HepG2 (cell line): ENCODE measurements around the gene SEMA4B. TPM values are rescaled to one million over a fixed set of nuclear protein-coding genes. Genes with fewer than 3 reads are reported as not detected.

Experiments used
- ATM ChIP-seq: fragments of 450-650 bp; IDR thresholded peaks from 2 replicates; pipeline ENCODE4 v1.7.1; 2017; ENCODE audit warnings: mild to moderate bottlenecking, borderline replicate concordance
- DPF2 ChIP-seq: sonication (generic); formaldehyde crosslinking; IDR thresholded peaks from 2 replicates; pipeline ENCODE4 v1.4.0; 2020; ENCODE audit warnings: mild to moderate bottlenecking, low read depth, missing genetic modification reagents, borderline replicate concordance
- GABPB1 ChIP-seq: IDR thresholded peaks from 2 replicates; pipeline ENCODE4 v1.6.1; 2016; ENCODE audit warnings: mild to moderate bottlenecking, missing genetic modification reagents, moderate library complexity, missing compliant biosample characterization
- GATAD2A ChIP-seq: IDR thresholded peaks from 2 replicates; pipeline ENCODE4 v1.6.1; 2016
- ISL2 ChIP-seq: sonication (generic); formaldehyde crosslinking; IDR thresholded peaks from 2 replicates; pipeline ENCODE4 v1.5.0; 2020; ENCODE audit warnings: missing genetic modification reagents
- MXD3 ChIP-seq: IDR thresholded peaks from 2 replicates; pipeline ENCODE4 v1.6.1; 2016; ENCODE audit warnings: mild to moderate bottlenecking, missing biosample characterization, missing genetic modification reagents
- MYC ChIP-seq: sonication (generic); formaldehyde crosslinking; IDR thresholded peaks from 2 replicates; pipeline ENCODE4 v1.9.0; 2021; ENCODE audit warnings: missing genetic modification reagents, borderline replicate concordance
- RXRA ChIP-seq: sonication (generic); formaldehyde crosslinking; IDR thresholded peaks from 2 replicates; pipeline ENCODE4 v1.5.1; 2020; ENCODE audit warnings: missing genetic modification reagents
- SIX4 ChIP-seq: sonication (generic); formaldehyde crosslinking; IDR thresholded peaks from 2 replicates; pipeline ENCODE4 v1.4.0; 2020; ENCODE audit warnings: missing genetic modification reagents
- TMF1 ChIP-seq: sonication (generic); formaldehyde crosslinking; IDR thresholded peaks from 2 replicates; pipeline ENCODE4 v1.8.1; 2022; ENCODE audit warnings: low read depth, missing genetic modification reagents
- TSC22D2 ChIP-seq: sonication (generic); formaldehyde crosslinking; IDR thresholded peaks from 2 replicates; pipeline ENCODE4 v1.5.1; 2020; ENCODE audit warnings: missing genetic modification reagents, mild to moderate bottlenecking, borderline replicate concordance
- ZEB1 ChIP-seq: IDR thresholded peaks from 2 replicates; pipeline ENCODE4 v1.6.1; 2012; ENCODE audit warnings: mild to moderate bottlenecking, low read depth, inconsistent platforms; ENCODE audit not compliant: insufficient replicate concordance
- ZFP82 ChIP-seq: sonication (generic); formaldehyde crosslinking; IDR thresholded peaks from 2 replicates; pipeline ENCODE4 v1.5.1; 2020; ENCODE audit warnings: mild to moderate bottlenecking, missing genetic modification reagents, borderline replicate concordance
- ZMAT3 ChIP-seq: sonication (generic); formaldehyde crosslinking; conservative IDR thresholded peaks from 2 replicates; pipeline ENCODE4 v1.7.0; 2021; ENCODE audit warnings: missing genetic modification reagents
- ZNF292 ChIP-seq: sonication (generic); formaldehyde crosslinking; IDR thresholded peaks from 2 replicates; pipeline ENCODE4 v1.8.1; 2022; ENCODE audit warnings: mild to moderate bottlenecking, low read depth, missing genetic modification reagents, borderline replicate concordance
- ZNF556 ChIP-seq: sonication (generic); formaldehyde crosslinking; IDR thresholded peaks from 2 replicates; pipeline ENCODE4 v1.4.0; 2020; ENCODE audit warnings: mild to moderate bottlenecking, missing genetic modification reagents, borderline replicate concordance
- ZNF563 ChIP-seq: sonication (generic); formaldehyde crosslinking; IDR thresholded peaks from 2 replicates; pipeline ENCODE4 v1.8.0; 2022; ENCODE audit warnings: mild to moderate bottlenecking, moderate library complexity, missing genetic modification reagents
- ZNF597 ChIP-seq: sonication (generic); formaldehyde crosslinking; IDR thresholded peaks from 2 replicates; pipeline ENCODE4 v1.5.0; 2020; ENCODE audit warnings: missing genetic modification reagents
- ZNF713 ChIP-seq: sonication (generic); formaldehyde crosslinking; IDR thresholded peaks from 2 replicates; pipeline ENCODE4 v1.4.0; 2020; ENCODE audit warnings: mild to moderate bottlenecking, missing genetic modification reagents
- ZNF792 ChIP-seq: IDR thresholded peaks from 2 replicates; pipeline ENCODE4 v1.6.1; 2016
- polyA plus RNA-seq, 8 experiments: library from polyadenylated mRNA; depleted of rRNA in 3 of 8; stranded (reverse) in 7 of 8; unstranded in 1 of 8; fragments of >200 nt; fragmentation: Illumina TruSeq in 4 of 8; extraction: Trizol in 4 of 8; gene quantifications; 2 replicates each; pipeline versions ENCODE4 v1.2.1 to v1.2.3, GENCODE V29; 2011 to 2016; ENCODE audit warnings: low read depth in 4 of 8, missing spikeins in 1 of 8, mixed read lengths in 1 of 8; ENCODE audit not compliant: insufficient read depth in 1 of 8
- total RNA-seq, 5 experiments: library from RNA; depleted of rRNA; stranded (reverse); fragments of >200 nt; fragmentation: Illumina TruSeq; extraction: Trizol; gene quantifications; 2 replicates each; pipeline ENCODE4 v1.2.3, GENCODE V29; 2016; ENCODE audit warnings: low read depth in 1 of 5
- TF ChIP-seq, protein P1 (sequence below): sonication (generic); formaldehyde crosslinking; conservative IDR thresholded peaks from 2 replicates; pipeline ENCODE4 v1.4.0; 2020; ENCODE audit warnings: mild to moderate bottlenecking, missing genetic modification reagents, moderate library complexity
- TF ChIP-seq, protein P2 (sequence below): sonication (generic); formaldehyde crosslinking; IDR thresholded peaks from 2 replicates; pipeline ENCODE4 v1.8.0; 2022; ENCODE audit warnings: mild to moderate bottlenecking, missing genetic modification reagents
- TF ChIP-seq, protein P3 (sequence below): sonication (generic); formaldehyde crosslinking; IDR thresholded peaks from 2 replicates; pipeline ENCODE4 v1.4.0; 2020; ENCODE audit warnings: missing genetic modification reagents

SEMA4B gene
- total and polyA plus RNA-seq, 2 of the 13 experiments (the other 11 are each of a cell fraction or from before 2014, with no cell fraction given), result 2.1 to 17.0 TPM

GRCh38 chr15:90165659-90166489, 35.3 kb upstream of the SEMA4B start (continued):
- TF ChIP-seq GABPB1 (CRISPR knock-in tag) (peak; percentile 72), ISL2 (CRISPR knock-in tag) (0 out of 2 replicates have a peak, but pooled peaks have one; percentile 35), ZFP82 (CRISPR knock-in tag) (no peak), SIX4 (no peak), GATAD2A (CRISPR knock-in tag) (peak; percentile 87), ZNF713 (CRISPR knock-in tag) (no peak), MYC (CRISPR knock-in tag) (peak; percentile 67; the same call in 1 of the 2 replicates), RXRA (CRISPR knock-in tag) (peak; percentile 86), ZNF597 (CRISPR knock-in tag) (no peak), DPF2 (CRISPR knock-in tag) (peak; percentile 89), TMF1 (CRISPR knock-in tag) (no peak), TSC22D2 (no peak), ZEB1 (peak; percentile 53), ZMAT3 (CRISPR knock-in tag) (no peak), ZNF792 (CRISPR knock-in tag) (peak; percentile 74; the same call in 1 of the 2 replicates), MXD3 (CRISPR knock-in tag) (no peak), ZNF556 (CRISPR knock-in tag) (no peak), ATM (no peak), ZNF292 (CRISPR knock-in tag) (peak; percentile 96; the same call in 1 of the 2 replicates), ZNF563 (CRISPR knock-in tag) (no peak)
- TF ChIP-seq, protein P1, sequence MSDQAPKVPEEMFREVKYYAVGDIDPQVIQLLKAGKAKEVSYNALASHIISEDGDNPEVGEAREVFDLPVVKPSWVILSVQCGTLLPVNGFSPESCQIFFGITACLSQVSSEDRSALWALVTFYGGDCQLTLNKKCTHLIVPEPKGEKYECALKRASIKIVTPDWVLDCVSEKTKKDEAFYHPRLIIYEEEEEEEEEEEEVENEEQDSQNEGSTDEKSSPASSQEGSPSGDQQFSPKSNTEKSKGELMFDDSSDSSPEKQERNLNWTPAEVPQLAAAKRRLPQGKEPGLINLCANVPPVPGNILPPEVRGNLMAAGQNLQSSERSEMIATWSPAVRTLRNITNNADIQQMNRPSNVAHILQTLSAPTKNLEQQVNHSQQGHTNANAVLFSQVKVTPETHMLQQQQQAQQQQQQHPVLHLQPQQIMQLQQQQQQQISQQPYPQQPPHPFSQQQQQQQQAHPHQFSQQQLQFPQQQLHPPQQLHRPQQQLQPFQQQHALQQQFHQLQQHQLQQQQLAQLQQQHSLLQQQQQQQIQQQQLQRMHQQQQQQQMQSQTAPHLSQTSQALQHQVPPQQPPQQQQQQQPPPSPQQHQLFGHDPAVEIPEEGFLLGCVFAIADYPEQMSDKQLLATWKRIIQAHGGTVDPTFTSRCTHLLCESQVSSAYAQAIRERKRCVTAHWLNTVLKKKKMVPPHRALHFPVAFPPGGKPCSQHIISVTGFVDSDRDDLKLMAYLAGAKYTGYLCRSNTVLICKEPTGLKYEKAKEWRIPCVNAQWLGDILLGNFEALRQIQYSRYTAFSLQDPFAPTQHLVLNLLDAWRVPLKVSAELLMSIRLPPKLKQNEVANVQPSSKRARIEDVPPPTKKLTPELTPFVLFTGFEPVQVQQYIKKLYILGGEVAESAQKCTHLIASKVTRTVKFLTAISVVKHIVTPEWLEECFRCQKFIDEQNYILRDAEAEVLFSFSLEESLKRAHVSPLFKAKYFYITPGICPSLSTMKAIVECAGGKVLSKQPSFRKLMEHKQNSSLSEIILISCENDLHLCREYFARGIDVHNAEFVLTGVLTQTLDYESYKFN (CRISPR knock-in tag), result peak; percentile 96
- TF ChIP-seq, protein P2, sequence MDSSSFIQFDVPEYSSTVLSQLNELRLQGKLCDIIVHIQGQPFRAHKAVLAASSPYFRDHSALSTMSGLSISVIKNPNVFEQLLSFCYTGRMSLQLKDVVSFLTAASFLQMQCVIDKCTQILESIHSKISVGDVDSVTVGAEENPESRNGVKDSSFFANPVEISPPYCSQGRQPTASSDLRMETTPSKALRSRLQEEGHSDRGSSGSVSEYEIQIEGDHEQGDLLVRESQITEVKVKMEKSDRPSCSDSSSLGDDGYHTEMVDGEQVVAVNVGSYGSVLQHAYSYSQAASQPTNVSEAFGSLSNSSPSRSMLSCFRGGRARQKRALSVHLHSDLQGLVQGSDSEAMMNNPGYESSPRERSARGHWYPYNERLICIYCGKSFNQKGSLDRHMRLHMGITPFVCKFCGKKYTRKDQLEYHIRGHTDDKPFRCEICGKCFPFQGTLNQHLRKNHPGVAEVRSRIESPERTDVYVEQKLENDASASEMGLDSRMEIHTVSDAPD, result no peak
- TF ChIP-seq, protein P3, sequence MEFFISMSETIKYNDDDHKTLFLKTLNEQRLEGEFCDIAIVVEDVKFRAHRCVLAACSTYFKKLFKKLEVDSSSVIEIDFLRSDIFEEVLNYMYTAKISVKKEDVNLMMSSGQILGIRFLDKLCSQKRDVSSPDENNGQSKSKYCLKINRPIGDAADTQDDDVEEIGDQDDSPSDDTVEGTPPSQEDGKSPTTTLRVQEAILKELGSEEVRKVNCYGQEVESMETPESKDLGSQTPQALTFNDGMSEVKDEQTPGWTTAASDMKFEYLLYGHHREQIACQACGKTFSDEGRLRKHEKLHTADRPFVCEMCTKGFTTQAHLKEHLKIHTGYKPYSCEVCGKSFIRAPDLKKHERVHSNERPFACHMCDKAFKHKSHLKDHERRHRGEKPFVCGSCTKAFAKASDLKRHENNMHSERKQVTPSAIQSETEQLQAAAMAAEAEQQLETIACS (CRISPR knock-in tag), result no peak
